Fibroblast of pulmonary artery (primary cell): ENCODE measurements around the gene VANGL1.

Source experiments
- DNase-seq: peaks from one replicate; pipeline ENCODE4 v3.0.0-alpha.2; 2010; ENCODE audit warnings: low read depth
- H3K4me3 ChIP-seq: replicated peaks from 2 replicates; pipeline ENCODE4 v1.5.1; 2011; ENCODE audit warnings: low read depth, mild to moderate bottlenecking, control low read depth, low read length, moderate library complexity
- TF ChIP-seq, protein P1 (sequence below): IDR thresholded peaks from 2 replicates; pipeline ENCODE4 v1.5.1; 2011; ENCODE audit warnings: mild to moderate bottlenecking, control low read depth, low read length, inconsistent platforms; ENCODE audit errors: missing control alignments

VANGL1 gene

DNA sequence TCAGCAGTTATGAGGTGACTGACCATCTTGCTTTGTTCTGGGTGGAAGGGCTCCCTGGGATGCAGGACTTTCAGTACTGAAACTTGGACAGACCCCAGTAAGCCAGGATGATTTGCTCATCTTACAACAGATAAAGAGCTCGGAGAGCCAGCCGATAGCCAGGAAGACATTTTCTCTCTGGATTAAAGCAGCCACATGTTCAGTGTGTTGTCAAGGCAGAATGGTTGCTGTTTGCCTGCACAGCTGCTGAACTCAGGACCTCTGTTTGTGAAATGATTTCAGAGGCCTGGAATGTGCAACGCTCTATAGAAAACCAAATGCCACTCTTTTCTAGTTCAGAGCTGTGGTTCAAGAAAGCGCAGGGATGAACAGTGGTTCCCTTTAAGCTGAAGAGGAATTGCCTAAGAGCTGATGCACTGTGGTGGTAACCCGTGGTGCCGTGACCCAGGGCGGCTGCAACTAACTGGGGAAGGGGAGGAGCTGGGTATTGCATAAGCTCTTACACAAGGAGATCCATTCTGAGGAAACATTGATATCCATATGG, 86.0 kb downstream of the VANGL1 start:
- no peak overlapping the region for H3K4me3 ChIP-seq
- peak; percentile 94 for DNase-seq
- TF ChIP-seq, protein P1, sequence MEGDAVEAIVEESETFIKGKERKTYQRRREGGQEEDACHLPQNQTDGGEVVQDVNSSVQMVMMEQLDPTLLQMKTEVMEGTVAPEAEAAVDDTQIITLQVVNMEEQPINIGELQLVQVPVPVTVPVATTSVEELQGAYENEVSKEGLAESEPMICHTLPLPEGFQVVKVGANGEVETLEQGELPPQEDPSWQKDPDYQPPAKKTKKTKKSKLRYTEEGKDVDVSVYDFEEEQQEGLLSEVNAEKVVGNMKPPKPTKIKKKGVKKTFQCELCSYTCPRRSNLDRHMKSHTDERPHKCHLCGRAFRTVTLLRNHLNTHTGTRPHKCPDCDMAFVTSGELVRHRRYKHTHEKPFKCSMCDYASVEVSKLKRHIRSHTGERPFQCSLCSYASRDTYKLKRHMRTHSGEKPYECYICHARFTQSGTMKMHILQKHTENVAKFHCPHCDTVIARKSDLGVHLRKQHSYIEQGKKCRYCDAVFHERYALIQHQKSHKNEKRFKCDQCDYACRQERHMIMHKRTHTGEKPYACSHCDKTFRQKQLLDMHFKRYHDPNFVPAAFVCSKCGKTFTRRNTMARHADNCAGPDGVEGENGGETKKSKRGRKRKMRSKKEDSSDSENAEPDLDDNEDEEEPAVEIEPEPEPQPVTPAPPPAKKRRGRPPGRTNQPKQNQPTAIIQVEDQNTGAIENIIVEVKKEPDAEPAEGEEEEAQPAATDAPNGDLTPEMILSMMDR = no peak

DNA sequence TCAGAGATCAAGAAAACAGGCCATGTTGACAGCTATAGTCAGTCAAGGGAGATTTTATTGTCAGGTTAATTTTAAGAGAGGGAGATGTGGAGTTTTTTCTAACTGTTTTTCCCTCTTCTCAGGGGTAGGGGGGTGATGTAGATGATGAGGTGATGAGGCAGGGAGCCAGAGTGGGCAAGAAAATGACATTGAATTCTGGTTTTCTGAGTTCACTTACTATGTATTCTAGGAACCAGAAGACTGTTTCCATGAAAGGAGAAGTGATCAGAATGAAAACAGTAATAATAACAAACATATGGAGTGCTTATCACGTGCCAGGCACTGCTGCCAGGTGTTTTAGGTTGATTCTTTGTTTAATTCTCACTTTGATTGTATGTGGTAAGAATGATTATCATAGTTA, 86.6 kb downstream of the VANGL1 start:
- TF ChIP-seq, protein P1 = no peak
- H3K4me3 ChIP-seq = no peak overlapping the region
- no peak for DNase-seq

DNA sequence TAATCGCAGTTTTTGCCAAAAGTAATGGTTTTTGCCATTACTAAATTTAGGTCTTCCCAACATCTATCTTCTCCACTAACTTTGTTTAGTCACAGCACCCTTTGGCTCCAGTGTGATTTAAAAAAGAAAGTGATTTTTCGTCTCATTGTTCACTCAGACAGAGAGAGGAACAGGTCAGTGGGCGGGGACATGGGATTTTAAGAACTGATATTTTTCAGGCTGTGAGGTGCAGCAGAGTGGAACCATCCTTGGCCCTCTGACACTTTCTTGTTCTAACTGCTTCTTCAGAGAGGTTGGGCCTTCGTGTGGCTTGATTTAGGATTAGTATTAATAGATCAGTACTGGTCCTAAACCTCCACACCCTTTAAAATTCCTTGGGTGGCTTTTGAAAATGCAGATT, 88.0 kb downstream of the VANGL1 start:
- no peak overlapping the region for H3K4me3 ChIP-seq
- TF ChIP-seq, protein P1 = no peak
- DNase-seq = no peak

DNA sequence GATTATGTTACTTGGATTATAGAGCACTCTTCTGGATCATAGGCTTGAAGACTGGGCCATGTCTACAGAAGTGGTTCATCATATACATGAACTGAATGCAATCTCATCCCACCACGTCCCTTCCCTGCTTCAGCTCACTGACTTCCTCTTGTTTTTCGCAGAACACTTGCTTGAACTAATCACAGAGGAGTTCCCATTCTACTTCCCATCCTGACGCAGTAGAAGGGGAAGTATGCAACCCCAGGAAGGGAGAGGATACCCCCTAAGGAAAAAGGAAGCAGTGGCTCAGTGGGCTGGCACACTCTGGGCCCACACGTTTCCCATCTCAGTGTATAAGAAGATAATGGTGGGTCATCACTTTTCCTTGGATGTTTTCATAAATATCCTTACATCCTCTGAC, 90.5 kb downstream of the VANGL1 start:
- TF ChIP-seq, protein P1 = no peak
- no peak for DNase-seq
- no peak overlapping the region for H3K4me3 ChIP-seq

DNA sequence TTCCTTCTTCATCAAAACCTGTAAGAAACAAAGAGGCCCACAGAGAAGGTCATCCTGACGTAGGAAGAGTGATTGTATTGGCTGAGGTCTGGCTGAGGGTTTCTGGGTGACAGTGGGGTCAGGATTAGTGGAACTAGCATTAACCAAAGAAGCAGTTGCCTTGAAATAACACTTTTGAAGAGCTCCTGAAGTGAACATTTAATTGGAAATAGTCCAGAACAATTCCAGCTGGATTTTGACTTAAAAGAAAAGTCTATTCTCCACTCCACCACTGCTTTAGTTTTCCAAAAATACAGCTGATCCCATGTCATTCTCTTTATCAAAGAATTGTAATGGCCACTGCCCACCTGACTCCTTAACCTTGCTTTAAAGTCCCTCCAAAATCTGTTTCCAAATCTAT, 99.0 kb downstream of the VANGL1 start:
- TF ChIP-seq, protein P1 = no peak
- no peak for DNase-seq
- H3K4me3 ChIP-seq = no peak overlapping the region

DNA sequence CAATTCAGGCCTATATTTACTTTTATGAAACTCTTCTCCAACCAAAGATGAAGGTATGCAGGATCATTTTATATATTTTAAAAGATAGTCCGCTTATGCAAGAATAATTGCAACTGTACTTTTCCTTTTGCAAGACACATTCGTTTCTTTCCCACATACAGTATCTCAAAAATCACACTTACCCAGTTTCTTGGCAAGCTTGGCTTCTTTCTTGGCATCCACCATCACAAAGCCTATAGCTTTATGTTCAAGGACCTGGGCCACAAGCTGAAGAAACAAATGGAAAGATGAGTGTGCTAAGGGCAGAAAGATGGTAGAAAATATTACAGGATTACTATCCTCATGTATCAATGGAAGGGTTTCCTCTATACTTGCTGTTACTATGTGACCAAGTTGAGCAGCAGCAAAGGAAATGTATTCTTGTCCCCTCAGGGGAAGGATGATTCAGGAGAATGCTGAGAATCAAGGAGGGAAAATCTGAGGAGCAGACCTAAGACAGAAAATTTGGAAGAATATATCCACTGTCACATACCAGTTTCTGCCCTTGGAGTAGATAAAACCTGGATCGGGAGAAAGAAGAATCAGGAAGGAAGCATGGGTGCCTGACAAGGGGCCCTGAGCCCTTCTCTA, 103.0 kb downstream of the VANGL1 start:
- DNase-seq = no peak
- TF ChIP-seq, protein P1 = no peak
- no peak overlapping the region for H3K4me3 ChIP-seq
